Cerebellar cortex (tissue), 1 donor: ENCODE results near the gene CERS2.

Source experiments
- DNase-seq: peaks from one replicate; pipeline ENCODE4 v3.0.0-alpha.2; 2015; ENCODE audit warnings: low spot score

Gene CERS2

DNA sequence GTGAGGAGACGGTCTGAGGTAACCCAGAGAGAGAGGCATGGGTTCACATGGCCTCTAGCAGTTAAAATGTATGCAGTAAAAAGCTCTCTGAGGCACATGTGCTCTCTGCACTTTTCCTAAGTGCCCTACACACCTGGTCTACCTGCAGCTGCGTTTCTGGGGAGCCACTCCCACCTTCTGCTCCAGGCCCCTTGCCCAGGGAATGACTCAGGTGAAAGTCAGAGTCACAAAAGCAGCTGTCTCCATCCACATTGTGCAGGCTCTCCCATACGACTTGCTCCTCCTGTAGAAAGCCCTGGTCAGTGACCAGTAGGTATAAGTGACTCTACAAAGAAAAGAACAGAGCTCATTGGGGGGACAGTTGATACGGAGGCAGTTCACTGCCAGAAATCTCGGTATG lies 23.3 kb upstream of the CERS2 start:
- no peak for DNase-seq

DNA sequence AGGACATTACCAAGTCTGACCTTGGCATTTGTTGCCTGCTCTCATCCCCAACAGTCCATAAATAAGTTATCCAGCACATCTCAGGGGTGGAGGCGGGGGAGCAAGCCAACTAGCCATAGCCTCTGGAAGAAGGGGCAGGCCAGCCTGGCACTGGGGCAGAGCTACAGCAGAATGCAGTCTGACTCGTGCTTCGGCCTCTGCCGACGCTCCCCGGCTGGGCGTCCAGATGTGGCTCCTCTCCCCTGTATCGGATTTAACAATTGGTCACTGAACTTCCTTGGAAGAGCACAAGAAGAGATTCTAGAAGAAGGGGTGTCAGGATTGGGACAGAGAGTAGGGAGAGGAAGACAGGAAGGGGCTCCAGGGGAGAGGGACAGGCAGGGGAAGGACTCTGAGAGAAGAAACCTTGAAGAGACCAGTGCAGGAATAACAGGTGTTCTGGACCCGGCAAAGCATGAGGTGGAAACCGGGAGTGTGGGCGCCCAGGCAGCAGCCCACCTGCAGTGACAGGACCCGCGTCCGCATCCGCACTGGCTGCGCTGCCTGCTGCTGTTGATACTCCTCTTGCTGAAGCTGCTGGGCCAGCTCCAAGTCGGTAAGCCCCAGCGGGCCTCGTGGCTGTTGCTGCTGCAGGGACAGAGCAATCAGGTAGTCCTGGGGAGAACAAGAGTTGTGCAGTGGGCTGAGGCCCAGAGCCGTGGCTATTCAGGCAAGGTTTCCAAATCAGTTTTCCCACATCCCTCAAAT lies 22.7 kb upstream of the CERS2 start:
- DNase-seq = no peak

DNA sequence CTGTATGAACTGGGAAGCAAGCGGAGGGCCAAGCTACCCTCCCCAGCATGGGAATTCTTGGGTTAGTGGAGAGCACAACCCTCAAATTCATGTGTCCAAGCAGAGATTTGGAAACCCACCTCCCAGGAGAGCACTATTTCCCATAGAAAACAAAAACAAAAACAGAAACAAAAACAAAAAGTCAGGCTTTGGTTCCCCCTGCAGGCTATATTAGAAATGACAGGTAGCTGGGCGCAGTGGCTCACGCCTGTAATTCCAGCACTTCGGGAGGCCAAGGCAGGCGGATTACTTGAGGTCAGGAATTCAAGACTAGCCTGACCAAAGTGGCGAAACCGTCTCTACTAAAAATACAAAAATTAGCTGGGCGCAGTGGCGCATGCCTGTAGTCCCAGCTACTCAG lies 21.3 kb upstream of the CERS2 start:
- peak; percentile 62 for DNase-seq

DNA sequence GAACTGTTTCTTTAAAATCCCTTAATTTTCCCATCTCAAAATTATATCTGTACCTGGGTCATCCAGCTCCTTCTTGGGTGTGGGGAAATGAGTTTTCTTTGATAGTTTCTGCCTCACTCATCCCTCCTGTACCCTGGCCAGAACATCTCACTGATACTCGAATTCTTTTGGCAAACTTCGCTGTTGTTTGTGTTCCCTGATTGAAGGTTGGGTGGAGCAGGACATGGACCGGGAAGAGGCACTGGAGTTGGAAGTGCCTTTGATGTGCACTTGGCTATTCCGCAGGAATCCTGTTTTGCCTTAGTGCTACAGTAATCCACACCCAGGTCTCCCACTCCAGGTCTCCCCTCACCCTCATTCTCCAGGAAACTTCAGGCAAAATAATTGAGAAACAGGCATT lies 20.8 kb upstream of the CERS2 start:
- DNase-seq = no peak

DNA sequence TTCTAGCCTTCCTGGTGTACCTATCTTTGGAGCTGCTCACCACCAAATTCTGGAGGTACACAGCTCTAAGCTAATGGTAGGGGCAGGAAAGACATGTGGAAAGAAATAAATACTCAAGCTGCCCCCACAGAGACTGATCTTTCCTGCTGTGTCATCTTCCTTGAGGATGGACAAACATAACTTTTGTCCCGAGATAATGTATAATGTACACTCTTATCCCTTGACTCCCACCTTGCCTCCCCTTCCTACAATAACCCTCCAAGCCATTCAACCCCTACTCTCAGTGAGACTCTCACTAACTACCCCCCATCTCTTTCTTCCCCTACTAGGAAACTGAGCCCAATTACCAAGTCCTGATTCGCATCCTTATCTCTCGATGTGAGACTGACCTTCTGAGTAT lies 19.6 kb upstream of the CERS2 start:
- no peak for DNase-seq

DNA sequence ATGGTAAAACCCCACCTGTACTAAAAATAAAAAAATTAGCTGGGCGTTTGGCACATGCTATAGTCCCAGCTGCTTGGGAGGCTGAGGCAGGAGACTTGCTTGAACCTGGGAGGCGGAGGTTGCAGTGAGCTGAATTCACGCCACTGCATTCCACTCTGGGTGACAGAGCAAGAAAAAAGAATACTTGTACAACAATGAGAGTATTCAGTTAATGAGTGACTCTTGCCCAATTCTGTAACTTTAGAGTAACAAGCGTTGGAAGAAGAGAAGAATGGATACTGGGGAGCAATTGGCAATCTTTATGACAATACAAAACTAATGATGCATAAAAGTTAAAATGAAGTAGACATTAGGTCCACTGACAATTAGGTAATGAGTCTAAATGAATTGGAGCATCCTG lies 18.0 kb upstream of the CERS2 start:
- DNase-seq = no peak

DNA sequence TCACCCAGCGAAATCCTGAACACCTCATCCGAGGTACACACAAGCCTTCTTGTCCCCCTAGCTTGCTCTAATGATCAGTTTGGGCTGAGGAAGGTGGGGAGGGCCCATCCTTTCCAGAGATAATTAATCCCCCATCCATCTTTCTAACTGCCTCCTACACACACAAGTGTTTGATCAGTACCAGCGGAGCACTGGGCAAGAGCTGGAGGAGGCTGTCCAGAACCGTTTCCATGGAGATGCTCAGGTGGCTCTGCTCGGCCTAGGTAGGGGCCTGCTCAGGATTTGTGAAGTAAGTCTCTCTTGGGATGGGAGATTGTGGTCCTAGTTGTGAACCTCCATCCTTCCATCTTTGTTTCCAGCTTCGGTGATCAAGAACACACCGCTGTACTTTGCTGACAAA lies 13.3 kb upstream of the CERS2 start:
- DNase-seq = no peak

DNA sequence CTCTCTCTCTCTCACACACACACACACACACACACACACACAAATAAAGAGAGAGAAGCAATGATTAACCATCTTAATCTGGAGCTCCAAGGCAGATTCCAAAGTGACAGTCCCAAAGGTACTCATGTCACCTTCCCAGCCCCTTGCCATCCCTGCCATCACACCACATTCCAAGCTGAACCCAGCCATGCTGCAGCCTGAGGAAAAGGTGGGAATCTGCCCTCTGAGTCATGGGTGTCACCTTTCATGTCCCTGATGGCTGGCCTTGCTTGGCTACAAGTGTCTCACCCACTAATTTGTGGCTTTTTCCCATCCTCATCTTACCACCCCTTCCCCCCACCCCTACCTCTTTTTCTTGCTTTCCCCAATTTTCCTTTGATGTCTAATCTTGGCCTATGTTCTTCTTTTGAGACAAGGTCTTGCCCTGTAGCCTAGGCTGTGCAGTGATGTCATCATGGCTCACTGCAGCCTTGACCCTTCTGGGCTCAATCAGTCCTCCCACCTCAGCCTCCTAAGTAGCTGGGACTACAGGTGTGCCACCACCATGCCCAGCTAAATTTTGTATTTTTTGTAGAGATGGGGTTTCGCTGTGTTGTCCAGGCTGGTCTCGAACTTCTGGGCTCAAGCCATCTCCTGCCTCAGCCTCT lies 10.7 kb upstream of the CERS2 start:
- no peak for DNase-seq

DNA sequence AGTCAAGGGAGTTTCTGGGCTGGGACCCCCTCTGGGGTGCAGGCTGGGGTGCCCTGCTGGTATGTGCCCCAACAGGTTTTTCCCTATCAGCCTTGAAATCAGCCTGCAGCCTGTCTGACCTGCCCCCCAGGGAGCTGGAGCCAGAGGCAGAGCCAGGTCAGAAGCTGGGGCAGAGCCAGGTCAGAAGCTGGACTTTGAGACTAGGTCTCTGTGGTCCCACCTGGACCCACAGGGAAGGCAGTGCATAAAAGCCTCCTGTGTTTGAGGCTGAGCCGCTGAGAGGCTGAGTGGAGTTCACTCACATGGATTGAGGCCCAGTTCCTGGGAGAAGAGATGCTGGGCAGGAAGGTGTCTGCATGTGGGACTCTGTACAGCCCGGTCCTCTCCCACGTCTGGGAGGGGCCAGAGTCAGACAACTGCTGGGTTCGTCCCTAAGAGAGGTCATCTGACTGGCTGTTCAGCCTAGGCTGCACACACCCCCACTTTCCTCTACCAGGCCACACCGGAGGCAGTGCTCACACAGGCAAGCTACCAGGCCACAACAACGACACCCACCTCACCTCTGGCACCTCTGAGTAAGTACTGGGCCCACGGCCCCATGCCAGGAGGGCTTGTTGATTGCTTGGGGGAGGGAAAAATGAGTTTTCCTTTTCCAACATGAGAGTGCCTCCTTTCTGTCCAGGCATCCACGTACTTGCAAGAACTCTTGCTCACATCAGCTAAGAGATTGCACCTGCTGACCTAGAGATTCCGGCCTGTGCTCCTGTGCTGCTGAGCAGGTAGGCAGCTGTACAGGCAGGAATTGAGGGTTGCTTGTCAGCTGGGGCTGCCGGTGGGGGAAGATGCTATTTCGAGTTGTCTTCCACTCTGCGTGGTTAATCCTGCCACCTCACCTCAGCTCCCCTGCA lies 7.4 kb upstream of the CERS2 start, which contains the start of gene ANXA9:
Gene ANXA9 (plus strand): TSS at position 488 of the 908 bp plus-strand sequence. CDS start 814 bp downstream, outside the sequence.
- no peak for DNase-seq

DNA sequence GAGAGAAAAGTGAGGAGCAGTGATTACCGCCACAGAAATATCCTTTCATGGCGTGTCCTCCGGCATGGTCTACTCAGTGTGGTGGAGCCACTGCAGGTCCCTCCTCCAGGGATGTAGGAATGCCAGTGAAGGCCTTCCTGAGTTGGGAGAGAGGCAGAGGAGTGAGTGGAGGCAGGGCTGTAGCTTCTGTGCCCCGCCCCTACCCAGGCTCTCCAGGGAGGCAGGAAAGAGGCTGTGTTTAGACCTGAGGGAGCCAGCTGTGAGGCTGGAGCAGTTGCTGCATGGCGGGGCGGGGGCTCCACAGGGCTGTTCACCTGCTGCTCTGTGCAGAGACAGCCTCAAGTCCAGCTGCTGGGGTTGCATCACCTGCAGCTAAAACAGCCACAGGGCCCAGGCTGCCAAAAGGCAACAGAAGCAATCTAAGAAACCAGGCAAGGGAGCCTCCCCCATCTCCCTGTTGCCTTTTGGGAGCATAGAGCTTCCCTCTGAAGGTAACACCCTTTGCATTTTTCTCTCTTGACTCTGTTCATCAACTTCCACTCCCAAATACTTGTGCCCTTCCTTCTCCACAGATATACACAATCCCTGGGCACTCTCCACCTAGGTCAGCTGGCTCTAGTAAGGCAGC lies 6.7 kb upstream of the CERS2 start:
- DNase-seq = no peak

DNA sequence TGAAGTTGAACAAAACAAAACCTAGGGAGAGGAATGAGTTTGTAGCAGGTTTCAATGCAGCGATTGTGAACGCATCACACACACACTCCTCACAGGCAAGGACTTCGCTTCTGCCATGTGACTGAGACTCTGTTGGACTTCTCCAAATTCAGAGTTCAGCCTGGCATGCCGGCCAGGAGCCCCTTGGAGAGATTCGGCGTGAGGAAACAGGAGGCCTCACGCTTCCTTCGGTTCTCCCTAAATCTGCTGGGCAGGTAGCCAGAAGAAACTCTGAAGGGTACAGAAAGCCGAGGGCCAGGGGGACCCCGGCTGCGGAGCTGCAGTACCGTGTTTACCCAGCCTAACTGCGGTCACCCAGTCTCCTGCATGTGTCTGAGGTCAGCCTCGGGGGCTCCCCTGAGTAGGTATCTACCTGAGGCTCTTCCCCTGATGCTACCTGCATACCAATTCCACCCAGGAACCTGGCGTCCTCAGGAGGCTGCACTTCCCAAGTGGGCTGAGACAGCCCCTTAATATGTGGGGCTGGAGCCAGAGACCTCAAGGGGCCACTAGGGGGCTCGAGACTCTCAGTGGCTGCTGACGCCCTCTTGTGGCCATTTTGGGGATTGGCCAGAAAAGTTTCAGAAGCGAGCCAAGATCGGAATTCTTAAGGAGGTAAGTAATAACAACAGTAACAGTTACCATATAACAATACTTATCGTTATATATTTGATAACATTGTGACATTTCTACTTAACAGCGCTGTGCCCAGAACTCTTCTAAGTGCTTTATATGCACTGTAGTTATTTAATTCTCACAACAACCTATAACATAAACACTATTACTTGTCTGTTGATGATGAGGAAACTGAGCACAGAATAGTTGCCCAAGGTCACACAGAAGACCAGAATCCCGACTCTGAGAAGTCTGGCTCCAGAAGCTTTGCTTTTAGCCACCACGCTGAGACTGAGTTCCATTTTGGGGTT lies 4.7 kb upstream of the CERS2 start:
- peak; percentile 95 for DNase-seq

DNA sequence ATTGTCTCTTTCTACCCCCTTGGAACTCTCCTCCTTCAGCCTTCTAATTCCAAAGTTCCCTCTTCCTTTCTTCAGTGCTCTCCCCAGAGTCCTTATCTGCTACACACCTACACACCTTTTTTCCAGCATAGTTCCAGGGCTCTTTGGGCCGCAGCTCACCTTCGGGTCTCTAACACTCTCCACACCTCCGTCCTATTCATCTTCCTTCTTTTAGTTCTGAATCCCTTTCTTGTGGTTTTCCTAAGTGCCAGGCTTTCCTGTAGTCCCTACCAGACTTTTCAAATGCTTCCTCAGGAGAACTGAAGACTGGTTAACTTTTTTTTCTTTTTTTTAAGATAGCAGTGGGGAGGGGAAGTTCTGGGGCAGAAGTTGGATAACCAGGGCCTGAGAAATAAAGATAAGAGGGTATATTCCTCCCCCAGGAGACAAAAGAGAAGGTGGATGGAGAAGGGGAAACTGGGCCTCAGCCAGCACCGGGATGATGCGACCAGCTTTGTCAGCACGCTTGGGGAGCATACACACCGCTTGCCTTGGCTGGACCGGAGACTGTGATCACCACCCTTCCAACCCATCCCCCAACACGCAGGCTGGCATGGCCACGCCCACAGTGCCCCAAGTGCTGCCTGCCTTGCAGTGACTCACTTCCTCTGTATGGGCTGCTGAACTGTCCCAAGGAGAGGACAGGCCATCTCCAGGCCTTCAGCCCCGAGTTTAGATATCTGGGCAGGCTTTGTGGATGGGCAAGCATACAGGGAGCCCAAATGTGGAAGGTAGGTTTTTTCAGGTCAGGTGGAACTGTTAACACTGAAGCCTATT lies 2.5 kb upstream of the CERS2 start:
- DNase-seq = peak; percentile 17

DNA sequence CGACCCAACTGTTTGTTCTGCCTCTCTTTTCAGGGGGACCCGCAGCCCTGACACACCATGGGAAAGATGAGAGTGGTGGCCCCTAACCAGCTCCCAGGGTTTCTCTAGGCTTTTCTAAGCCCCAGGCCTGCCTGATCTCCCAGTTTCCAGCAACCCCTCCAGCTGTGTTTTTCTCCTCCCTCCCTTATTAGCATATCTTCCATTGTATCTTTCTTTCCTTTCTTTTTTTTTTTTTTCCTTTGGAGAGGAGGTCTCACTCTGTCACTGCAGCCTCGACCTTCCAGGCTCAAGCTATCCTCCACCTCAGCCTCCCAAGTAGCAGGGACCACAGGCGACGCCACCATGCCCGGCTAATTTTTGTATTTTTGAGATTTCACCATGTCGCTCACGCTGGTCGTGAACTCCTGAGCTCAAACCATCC lies 1.8 kb upstream of the CERS2 start:
- no peak for DNase-seq

DNA sequence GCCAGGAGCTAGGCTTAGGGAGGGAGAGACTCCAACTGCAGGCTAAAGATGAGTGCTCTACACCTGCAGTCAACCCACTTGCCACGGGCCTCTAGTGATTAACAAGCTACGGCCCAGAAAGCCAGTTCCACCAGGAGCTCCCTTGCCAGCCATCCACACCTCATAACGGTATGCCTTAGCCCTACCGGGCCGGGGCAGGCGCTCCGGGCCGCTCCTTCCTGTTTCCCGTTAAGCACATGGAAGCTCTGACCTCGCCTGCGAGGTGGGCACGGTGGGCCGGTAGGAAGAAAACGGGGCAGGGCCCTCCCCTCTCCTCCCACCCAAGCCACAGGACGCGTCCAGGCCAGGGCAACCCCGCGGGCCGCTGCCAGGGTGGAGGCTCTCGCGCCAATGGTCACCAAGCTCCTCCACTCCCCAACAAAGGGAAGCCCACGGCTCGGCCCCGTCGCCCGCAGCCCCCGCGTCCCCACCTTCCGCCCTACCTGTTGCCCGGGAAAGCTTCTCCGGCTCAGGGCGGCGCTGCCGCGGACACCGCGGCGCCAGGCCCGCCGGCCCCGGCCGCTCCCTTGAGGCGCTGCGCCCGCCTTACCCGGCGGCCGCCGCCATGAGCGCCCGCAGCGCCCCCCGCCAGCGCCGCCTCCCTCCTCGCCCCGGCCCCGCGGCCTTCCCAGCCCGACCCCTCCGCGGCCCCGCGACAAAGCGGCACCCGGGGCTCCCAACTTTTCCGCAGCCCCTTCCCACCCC lies 627 bp downstream of the CERS2 start:
- peak; percentile 50 for DNase-seq

DNA sequence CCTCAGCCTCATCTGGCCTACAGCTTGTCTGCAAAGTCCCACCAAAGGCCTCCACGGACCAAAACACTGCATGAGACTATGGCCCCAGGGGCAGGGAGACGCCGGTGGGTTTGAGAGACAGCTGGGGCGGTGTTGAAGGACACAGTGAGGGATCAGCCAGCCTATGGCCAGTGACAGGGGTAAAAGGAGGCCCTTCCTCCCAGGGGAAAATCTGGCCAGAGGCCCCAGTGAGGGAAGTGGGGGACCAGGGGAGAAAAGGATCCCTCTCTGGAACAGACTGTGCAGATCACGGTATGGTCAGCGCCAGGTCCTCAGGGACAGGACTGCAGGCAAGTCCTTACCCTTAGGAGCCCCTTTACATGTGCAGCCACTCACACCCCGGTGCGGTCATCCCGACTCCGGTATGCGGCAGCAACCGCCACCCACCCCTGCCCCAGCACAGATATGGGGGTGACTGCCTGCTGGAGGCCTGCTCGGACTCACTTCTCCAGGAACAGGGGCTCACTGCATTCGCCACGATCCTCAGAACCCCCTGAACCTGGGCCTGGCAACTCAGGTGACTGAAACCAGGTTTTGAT lies 1.3 kb downstream of the CERS2 start:
- DNase-seq = no peak

DNA sequence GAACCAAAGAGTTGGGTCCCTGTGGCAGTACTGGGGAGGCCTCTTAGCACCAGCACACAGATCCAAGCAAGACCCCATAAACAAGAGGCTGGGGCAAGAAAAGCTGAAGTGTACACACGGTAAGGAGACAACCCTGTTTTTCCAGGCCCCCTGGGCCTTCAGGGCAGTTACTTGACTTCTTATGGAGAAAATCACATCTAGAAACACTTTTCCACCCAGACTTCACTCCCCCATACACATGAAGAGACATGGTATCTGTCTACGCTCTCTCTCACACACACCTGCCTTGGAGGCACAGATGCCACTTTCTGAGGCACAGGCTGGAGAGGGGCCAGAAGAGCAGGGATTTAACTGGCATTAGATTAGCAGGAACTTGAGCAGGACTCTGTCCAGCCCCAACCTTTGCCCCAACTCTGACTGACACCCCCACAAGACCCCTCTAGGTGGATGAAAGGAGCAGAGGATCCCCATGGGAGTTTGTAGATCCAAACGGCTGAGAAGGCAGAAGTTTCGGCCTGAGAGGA lies 2.2 kb downstream of the CERS2 start:
- DNase-seq = peak; percentile 39

DNA sequence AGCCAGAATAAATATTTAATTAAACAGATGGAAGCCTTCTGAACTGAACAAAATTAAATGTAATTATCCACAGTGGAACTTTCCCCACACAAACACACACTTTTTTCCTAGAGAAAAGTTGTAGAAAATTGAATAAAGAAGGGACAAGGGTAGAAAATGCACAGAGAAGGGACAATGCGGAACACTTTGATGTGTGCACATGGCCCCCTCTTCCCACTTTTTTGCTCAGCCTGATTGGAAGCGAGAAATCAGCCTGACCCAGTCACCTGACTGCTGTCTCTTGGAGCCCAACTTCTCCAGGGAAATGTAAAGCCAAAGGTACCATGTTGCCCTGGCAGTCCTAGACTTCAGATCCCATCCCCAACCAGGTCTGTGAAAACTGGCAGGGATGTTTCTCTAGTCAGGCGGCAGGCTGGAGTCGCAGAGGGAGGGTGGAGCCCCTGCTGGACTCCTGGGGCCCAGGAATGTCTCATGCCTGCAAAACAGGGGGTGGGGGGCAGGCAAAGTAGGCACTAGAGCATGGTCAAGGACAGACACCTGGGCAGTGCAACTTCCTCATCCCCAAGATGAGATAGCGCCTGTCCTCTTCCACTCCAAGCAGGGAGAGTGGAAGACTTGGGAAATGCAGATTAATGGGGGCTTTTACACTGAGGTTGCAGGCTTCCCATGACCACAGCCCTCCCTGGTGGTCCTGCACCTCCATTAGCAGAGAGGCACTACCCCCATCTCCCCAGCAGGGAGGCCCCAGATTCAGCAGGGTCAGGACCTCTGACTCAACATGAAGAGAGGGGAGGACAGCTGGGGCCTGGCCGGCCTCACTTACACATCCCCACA lies 2.8 kb downstream of the CERS2 start:
- DNase-seq = no peak
